SK-N-SH treated with all-trans-retinoic acid at 6 μM for 48 hours (cell line): ENCODE data around the gene ZNF420.
"Not testable (repeated sequence)": the region's sequence is repeated elsewhere in the genome, so short reads cannot be mapped to it uniquely, and the experiment has no call there.

ENCODE experiments used
- ATAC-seq: fragments of 200-7000 bp; cut with Tn5 transposase; 3 replicates; pipeline ENCODE4 v1.9.1; 2020; ENCODE audit warnings: mild to moderate bottlenecking, moderate library complexity
- ARNTL ChIP-seq: fragments of 450-650 bp; formaldehyde crosslinking; IDR thresholded peaks from 2 replicates; pipeline ENCODE4 v1.5.0; 2020; ENCODE audit warnings: low read depth, mild to moderate bottlenecking, moderate library complexity, borderline replicate concordance
- BACH2 ChIP-seq: fragments of 250-450 bp; sonication (Bioruptor Pico); IDR thresholded peaks from 2 replicates; pipeline ENCODE4 v1.9.0; 2021; ENCODE audit warnings: mild to moderate bottlenecking, borderline replicate concordance
- ESRRG ChIP-seq: fragments of 250-450 bp; sonication (Bioruptor Pico); IDR thresholded peaks from 2 replicates; pipeline ENCODE4 v1.6.1; 2021; ENCODE audit warnings: mild to moderate bottlenecking
- GLIS3 ChIP-seq: fragments of 250-450 bp; sonication (Bioruptor Pico); IDR thresholded peaks from 2 replicates; pipeline ENCODE4 v1.5.0; 2020; ENCODE audit warnings: mild to moderate bottlenecking, moderate library complexity
- ISL1 ChIP-seq: fragments of 250-450 bp; sonication (Bioruptor Pico); IDR thresholded peaks from 2 replicates; pipeline ENCODE4 v2.1.2; 2022; ENCODE audit warnings: mild to moderate bottlenecking, moderate library complexity
- OSR1 ChIP-seq: fragments of 250-450 bp; sonication (Bioruptor Pico); IDR thresholded peaks from 2 replicates; pipeline ENCODE4 v1.8.0; 2022; ENCODE audit warnings: moderate library complexity, mild to moderate bottlenecking, inconsistent platforms
- PPARA ChIP-seq: fragments of 250-450 bp; sonication (Bioruptor Pico); IDR thresholded peaks from 2 replicates; pipeline ENCODE4 v1.5.0; 2020; ENCODE audit warnings: mild to moderate bottlenecking, borderline replicate concordance
- RARB ChIP-seq: fragments of 250-450 bp; sonication (Bioruptor Pico); IDR thresholded peaks from 2 replicates; pipeline ENCODE4 v1.8.0; 2021; ENCODE audit warnings: mild to moderate bottlenecking, moderate library complexity
- TCF4 ChIP-seq: fragments of 250-450 bp; sonication (Bioruptor Pico); IDR thresholded peaks from 2 replicates; pipeline ENCODE4 v1.8.0; 2021; ENCODE audit warnings: mild to moderate bottlenecking, moderate library complexity, borderline replicate concordance
- ZC3H10 ChIP-seq: fragments of 250-450 bp; sonication (Bioruptor Pico); IDR thresholded peaks from 2 replicates; pipeline ENCODE4 v1.5.1; 2021; ENCODE audit warnings: mild to moderate bottlenecking, moderate library complexity
- ZFP3 ChIP-seq: fragments of 250-450 bp; sonication (Bioruptor Pico); IDR thresholded peaks from 2 replicates; pipeline ENCODE4 v1.5.0; 2020; ENCODE audit warnings: mild to moderate bottlenecking, moderate library complexity
- ZNF565 ChIP-seq: fragments of 450-650 bp; formaldehyde crosslinking; conservative IDR thresholded peaks from 2 replicates; pipeline ENCODE4 v1.5.0; 2020; ENCODE audit warnings: low read depth, mild to moderate bottlenecking, moderate library complexity
- ZNF8 ChIP-seq: fragments of 450-650 bp; formaldehyde crosslinking; IDR thresholded peaks from 2 replicates; pipeline ENCODE4 v1.5.0; 2020; ENCODE audit warnings: mild to moderate bottlenecking, moderate library complexity
- TF ChIP-seq, protein P1 (sequence below): fragments of 250-450 bp; sonication (Bioruptor Pico); IDR thresholded peaks from 2 replicates; pipeline ENCODE4 v1.5.0; 2020; ENCODE audit warnings: mild to moderate bottlenecking, moderate library complexity
- TF ChIP-seq, protein P2 (sequence below): fragments of 250-450 bp; sonication (Bioruptor Pico); IDR thresholded peaks from 2 replicates; pipeline ENCODE4 v1.5.1; 2021; ENCODE audit warnings: mild to moderate bottlenecking, moderate library complexity
- TF ChIP-seq, protein P3 (sequence below): fragments of 250-450 bp; sonication (Bioruptor Pico); IDR thresholded peaks from 2 replicates; pipeline ENCODE4 v1.5.1; 2020; ENCODE audit warnings: low read depth, mild to moderate bottlenecking, moderate library complexity
- TF ChIP-seq, protein P4 (sequence below): fragments of 250-450 bp; sonication (Bioruptor Pico); IDR thresholded peaks from 2 replicates; pipeline ENCODE4 v1.8.0; 2021; ENCODE audit warnings: low read depth, mild to moderate bottlenecking, moderate library complexity, borderline replicate concordance

Gene ZNF420

DNA sequence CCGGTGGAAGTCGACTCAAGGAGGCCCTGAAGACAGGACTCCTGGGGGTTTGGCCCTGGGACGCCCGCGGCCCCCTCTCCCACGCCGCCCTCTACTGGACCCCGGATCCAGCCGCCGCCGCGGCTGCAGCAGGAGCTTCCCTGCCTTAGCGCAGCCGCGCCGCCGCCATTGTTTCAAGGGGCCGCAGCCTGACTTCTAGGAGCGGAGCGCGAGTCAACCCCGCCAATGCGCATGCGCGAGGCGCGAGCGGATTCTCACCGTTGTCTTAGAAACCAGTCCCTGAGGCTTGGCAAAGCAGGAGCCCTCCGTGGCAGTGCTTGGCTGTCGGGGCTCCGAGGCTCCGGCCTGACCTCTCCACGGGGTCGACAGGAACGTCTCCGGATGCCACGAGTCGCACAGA is 19.1 kb upstream of the ZNF420 start:
- no peak for TF ChIP-seq ARNTL (CRISPR knock-in tag)
- TF ChIP-seq, protein P1, sequence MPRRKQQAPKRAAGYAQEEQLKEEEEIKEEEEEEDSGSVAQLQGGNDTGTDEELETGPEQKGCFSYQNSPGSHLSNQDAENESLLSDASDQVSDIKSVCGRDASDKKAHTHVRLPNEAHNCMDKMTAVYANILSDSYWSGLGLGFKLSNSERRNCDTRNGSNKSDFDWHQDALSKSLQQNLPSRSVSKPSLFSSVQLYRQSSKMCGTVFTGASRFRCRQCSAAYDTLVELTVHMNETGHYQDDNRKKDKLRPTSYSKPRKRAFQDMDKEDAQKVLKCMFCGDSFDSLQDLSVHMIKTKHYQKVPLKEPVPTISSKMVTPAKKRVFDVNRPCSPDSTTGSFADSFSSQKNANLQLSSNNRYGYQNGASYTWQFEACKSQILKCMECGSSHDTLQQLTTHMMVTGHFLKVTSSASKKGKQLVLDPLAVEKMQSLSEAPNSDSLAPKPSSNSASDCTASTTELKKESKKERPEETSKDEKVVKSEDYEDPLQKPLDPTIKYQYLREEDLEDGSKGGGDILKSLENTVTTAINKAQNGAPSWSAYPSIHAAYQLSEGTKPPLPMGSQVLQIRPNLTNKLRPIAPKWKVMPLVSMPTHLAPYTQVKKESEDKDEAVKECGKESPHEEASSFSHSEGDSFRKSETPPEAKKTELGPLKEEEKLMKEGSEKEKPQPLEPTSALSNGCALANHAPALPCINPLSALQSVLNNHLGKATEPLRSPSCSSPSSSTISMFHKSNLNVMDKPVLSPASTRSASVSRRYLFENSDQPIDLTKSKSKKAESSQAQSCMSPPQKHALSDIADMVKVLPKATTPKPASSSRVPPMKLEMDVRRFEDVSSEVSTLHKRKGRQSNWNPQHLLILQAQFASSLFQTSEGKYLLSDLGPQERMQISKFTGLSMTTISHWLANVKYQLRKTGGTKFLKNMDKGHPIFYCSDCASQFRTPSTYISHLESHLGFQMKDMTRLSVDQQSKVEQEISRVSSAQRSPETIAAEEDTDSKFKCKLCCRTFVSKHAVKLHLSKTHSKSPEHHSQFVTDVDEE (CRISPR knock-in tag) = no peak
- no peak for TF ChIP-seq RARB
- TF ChIP-seq, protein P2, sequence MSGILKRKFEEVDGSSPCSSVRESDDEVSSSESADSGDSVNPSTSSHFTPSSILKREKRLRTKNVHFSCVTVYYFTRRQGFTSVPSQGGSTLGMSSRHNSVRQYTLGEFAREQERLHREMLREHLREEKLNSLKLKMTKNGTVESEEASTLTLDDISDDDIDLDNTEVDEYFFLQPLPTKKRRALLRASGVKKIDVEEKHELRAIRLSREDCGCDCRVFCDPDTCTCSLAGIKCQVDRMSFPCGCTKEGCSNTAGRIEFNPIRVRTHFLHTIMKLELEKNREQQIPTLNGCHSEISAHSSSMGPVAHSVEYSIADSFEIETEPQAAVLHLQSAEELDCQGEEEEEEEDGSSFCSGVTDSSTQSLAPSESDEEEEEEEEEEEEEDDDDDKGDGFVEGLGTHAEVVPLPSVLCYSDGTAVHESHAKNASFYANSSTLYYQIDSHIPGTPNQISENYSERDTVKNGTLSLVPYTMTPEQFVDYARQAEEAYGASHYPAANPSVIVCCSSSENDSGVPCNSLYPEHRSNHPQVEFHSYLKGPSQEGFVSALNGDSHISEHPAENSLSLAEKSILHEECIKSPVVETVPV (CRISPR knock-in tag) = no peak
- no peak for TF ChIP-seq BACH2 (CRISPR knock-in tag)
- TF ChIP-seq ISL1 (CRISPR knock-in tag) = no peak
- TF ChIP-seq, protein P3, sequence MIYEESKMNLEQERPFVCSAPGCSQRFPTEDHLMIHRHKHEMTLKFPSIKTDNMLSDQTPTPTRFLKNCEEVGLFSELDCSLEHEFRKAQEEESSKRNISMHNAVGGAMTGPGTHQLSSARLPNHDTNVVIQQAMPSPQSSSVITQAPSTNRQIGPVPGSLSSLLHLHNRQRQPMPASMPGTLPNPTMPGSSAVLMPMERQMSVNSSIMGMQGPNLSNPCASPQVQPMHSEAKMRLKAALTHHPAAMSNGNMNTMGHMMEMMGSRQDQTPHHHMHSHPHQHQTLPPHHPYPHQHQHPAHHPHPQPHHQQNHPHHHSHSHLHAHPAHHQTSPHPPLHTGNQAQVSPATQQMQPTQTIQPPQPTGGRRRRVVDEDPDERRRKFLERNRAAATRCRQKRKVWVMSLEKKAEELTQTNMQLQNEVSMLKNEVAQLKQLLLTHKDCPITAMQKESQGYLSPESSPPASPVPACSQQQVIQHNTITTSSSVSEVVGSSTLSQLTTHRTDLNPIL = no peak
- TF ChIP-seq GLIS3 (CRISPR knock-in tag) = no peak
- no peak for TF ChIP-seq PPARA (CRISPR knock-in tag)
- no peak for TF ChIP-seq ZNF8 (CRISPR knock-in tag)
- TF ChIP-seq TCF4 (CRISPR knock-in tag) = no peak
- TF ChIP-seq ESRRG (CRISPR knock-in tag) = no peak
- TF ChIP-seq ZC3H10 (CRISPR knock-in tag) = no peak
- no peak for TF ChIP-seq OSR1 (CRISPR knock-in tag)
- no peak for TF ChIP-seq ZFP3 (CRISPR knock-in tag)
- ATAC-seq = no peak

DNA sequence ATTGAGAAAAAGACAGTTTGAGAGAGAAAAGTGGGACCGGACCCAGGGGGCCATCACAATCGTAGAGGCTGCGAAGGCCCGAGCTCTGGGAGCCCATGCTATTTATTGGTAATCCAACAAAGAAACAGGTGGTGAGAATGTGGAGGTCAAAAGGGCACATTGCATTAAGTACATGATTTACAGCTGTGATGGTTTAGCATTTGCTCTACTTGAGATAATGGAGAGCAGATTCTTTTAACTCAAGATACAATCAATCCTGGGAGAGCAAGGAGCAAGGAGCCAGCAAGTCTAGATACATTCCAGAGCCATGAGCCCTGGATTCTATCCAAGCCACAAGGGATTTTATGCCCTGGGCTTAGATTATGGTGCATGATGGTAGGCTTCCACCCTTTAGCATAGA is 13.3 kb upstream of the ZNF420 start:
- not testable (repeated sequence) for ATAC-seq

DNA sequence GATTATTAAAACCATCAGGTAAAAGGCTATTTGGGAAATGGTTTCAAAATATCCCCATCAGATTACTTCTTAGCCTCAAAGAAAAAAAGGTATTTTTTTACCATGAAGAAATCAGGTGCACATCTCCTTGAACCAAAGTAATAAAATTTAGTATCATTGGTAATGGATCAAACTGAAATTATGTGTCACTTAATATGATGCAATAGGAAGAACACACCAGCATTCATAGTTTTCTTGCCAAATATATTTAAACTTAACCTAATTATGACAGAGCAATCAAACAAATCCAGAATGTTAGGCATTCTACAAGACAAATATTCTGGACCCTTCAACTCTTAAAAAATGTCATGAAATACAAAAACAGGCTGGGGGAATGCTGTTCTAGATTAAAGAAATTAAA is 4.1 kb upstream of the ZNF420 start:
- TF ChIP-seq, protein P1 (CRISPR knock-in tag) = no peak
- TF ChIP-seq ZC3H10 (CRISPR knock-in tag) = no peak
- TF ChIP-seq, all 23 proteins: peak for 0

DNA sequence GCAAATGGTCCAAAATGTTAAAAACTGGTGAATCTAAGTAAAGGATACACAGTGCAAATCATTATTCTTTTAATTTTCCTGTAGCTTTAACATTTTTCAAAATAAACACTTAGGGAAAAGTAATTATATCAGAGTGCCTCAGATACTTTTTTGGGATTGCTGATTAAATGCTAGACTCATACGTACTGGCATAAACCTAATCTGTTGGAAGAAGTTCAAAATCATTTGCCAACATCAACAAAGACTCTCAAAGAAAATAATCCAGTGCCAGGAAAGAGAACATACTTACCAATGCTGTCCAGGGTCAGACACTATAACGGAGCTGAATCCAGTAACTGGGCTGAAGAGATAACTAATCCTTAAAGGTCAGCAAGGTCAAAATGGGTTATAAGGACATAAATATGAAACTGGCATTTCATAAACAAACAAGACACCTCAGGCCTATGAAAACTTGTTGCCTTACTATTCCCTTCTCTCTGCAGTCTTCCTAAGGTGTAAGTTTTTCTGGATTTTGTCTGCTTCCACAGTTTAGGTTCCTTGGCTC is 3.3 kb upstream of the ZNF420 start:
- ATAC-seq = no peak
- TF ChIP-seq ZNF565 (CRISPR knock-in tag) (no peak), RARB (no peak), OSR1 (CRISPR knock-in tag) (no peak), ISL1 (CRISPR knock-in tag) (no peak), BACH2 (CRISPR knock-in tag) (no peak), ZFP3 (CRISPR knock-in tag) (no peak)
- TF ChIP-seq, protein P4, sequence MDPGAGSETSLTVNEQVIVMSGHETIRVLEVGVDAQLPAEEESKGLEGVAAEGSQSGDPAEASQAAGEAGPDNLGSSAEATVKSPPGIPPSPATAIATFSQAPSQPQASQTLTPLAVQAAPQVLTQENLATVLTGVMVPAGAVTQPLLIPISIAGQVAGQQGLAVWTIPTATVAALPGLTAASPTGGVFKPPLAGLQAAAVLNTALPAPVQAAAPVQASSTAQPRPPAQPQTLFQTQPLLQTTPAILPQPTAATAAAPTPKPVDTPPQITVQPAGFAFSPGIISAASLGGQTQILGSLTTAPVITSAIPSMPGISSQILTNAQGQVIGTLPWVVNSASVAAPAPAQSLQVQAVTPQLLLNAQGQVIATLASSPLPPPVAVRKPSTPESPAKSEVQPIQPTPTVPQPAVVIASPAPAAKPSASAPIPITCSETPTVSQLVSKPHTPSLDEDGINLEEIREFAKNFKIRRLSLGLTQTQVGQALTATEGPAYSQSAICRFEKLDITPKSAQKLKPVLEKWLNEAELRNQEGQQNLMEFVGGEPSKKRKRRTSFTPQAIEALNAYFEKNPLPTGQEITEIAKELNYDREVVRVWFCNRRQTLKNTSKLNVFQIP (CRISPR knock-in tag) = no peak
- TF ChIP-seq, all 23 proteins: peak for 0

More for the DNA sequence above, 4.1 kb upstream of the ZNF420 start:
- no peak for ATAC-seq
